Right lobe of liver (tissue), 6 donors: ENCODE results near the gene COL4A1. TPM values are rescaled to one million over a fixed set of nuclear protein-coding genes. Genes with fewer than 3 reads are reported as not detected.
A peak's percentile ranks its signal among the peaks of the same experiment; 100 is the strongest.

Experiments
- ATAC-seq, 4 donors: fragments of 200-7000 bp; cut with Tn5 transposase; one replicate each; pipeline ENCODE4 v1.9.1; 2020; ENCODE audit warnings: mild to moderate bottlenecking in 4 of 4, moderate library complexity in 4 of 4
- DNase-seq, 3 donors: peaks; one replicate each; pipeline ENCODE4 v3.0.0-alpha.2; 2020
- H3K27ac ChIP-seq, 3 donors: fragments of 200-600 bp; one replicate each; pipeline ENCODE4 v1.8.0; 2022
- H3K27me3 ChIP-seq, 2 donors: fragments of 200-600 bp; one replicate each; pipeline ENCODE4 v1.8.0; 2022
- H3K36me3 ChIP-seq, 4 donors: fragments of 200-600 bp; sonication (generic) in 1 of 4; one replicate each; pipeline versions ENCODE4 v1.5.1 to v1.8.0; 2017 to 2022; ENCODE audit warnings: control low read depth in 1 of 4
- H3K4me1 ChIP-seq, 4 donors: fragments of 200-600 bp; sonication (generic) in 1 of 4; one replicate each; pipeline versions ENCODE4 v1.5.1 to v1.8.0; 2017 to 2022; ENCODE audit warnings: control low read depth in 1 of 4
- H3K4me3 ChIP-seq, 3 donors: fragments of 200-600 bp; one replicate each; pipeline ENCODE4 v1.8.0; 2022
- H3K9me3 ChIP-seq, 4 donors: fragments of 200-600 bp; sonication (generic) in 1 of 4; one replicate each; pipeline versions ENCODE4 v1.5.1 to v1.8.0; 2017 to 2022; ENCODE audit warnings: control low read depth in 1 of 4
- POLR2A ChIP-seq: fragments of 450-650 bp; IDR thresholded peaks from one replicate; pipeline ENCODE4 v1.6.1; 2017; ENCODE audit warnings: antibody characterized with exemption, mild to moderate bottlenecking
- WGBS: methylation state at CpG from one replicate; pipeline ENCODE4 v1.1.6; 2018; ENCODE audit warnings: low coverage, low lambda C conversion rate; ENCODE audit not compliant: insufficient coverage; ENCODE audit errors: missing lambda C conversion rate; 5-methylcytosine and 5-hydroxymethylcytosine counted together
- intact Hi-C, 2 donors: fragments of 100-400 bp; cut with DNase I; formaldehyde crosslinking; loops; one replicate each; pipeline versions ENCODE4 v1.11.2 to v1.14.1; 2022
- total RNA-seq, 6 experiments: library from RNA; depleted of rRNA in 2 of 6; stranded (reverse); fragments of >200 nt in 2 of 6; fragmentation: NEBNext Ultra II Directional in 3 of 6; extraction: Animal tissue kit (Norgen Biotek cat#: 25700) in 3 of 6; gene quantifications; one replicate each; pipeline versions ENCODE4 v1.1.0 to v1.2.4, GENCODE V29; 2016 to 2023
- TF ChIP-seq, protein P1 (sequence below), 4 donors: fragments of 200-600 bp in 3 of 4; fragments of 450-650 bp in 1 of 4; IDR thresholded peaks; one replicate each; pipeline versions ENCODE4 v1.5.1 to v1.8.0; 2016 to 2022; ENCODE audit warnings: antibody characterized with exemption in 4 of 4, mild to moderate bottlenecking in 2 of 4
- donor health status: DM: no; HTN: yes; CAD: no.
- donor health status: DM: no; HTN: no; CAD: no.
- donor health status: DM: no; HTN: no; CAD: no.
- donor health status: DM: no; HTN: yes; CAD: no.
- donor health status: DM: no; HTN: yes; CAD: no.

Gene COL4A1
- total RNA-seq, 6 experiments from 2014 or later: 8.0 to 89.8 (median 41.1) TPM

GRCh38 chr13:110297011-110297410, 9.9 kb downstream of the COL4A1 start:
- H3K9me3 ChIP-seq: no peaks in the 10 kb centered on the region
- DNase-seq (no peak), ATAC-seq (no peak)
- intact Hi-C loops: no loop called here
- H3K27ac ChIP-seq: no peak overlapping the region
- no peaks in the 10 kb centered on the region for H3K36me3 ChIP-seq
- 40% methylated on average over 6 of the region's 6 CpGs for WGBS
- H3K4me3 ChIP-seq: no peak overlapping the region
- H3K4me1 ChIP-seq: no peaks in the 10 kb centered on the region
- no peak for TF ChIP-seq POLR2A
- TF ChIP-seq, protein P1, sequence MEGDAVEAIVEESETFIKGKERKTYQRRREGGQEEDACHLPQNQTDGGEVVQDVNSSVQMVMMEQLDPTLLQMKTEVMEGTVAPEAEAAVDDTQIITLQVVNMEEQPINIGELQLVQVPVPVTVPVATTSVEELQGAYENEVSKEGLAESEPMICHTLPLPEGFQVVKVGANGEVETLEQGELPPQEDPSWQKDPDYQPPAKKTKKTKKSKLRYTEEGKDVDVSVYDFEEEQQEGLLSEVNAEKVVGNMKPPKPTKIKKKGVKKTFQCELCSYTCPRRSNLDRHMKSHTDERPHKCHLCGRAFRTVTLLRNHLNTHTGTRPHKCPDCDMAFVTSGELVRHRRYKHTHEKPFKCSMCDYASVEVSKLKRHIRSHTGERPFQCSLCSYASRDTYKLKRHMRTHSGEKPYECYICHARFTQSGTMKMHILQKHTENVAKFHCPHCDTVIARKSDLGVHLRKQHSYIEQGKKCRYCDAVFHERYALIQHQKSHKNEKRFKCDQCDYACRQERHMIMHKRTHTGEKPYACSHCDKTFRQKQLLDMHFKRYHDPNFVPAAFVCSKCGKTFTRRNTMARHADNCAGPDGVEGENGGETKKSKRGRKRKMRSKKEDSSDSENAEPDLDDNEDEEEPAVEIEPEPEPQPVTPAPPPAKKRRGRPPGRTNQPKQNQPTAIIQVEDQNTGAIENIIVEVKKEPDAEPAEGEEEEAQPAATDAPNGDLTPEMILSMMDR (IDR thresholded peaks at IDR 0.05): no peak
- no peaks in the 10 kb centered on the region for H3K27me3 ChIP-seq

- no peaks in the 10 kb centered on the region for H3K4me1 ChIP-seq
- ATAC-seq (no peak), DNase-seq (no peak)
- no peaks in the 10 kb centered on the region for H3K36me3 ChIP-seq
- intact Hi-C loops: no loop called here
- TF ChIP-seq POLR2A: no peak
- TF ChIP-seq, protein P1 (IDR thresholded peaks at IDR 0.05): no peak
- no peaks in the 10 kb centered on the region for H3K9me3 ChIP-seq
- no peak overlapping the region for H3K4me3 ChIP-seq
- H3K27me3 ChIP-seq: no peaks in the 10 kb centered on the region
- H3K27ac ChIP-seq: no peak overlapping the region
Measured at GRCh38 chr13:110294622-110295021, 12.3 kb downstream of the COL4A1 start.

DNA sequence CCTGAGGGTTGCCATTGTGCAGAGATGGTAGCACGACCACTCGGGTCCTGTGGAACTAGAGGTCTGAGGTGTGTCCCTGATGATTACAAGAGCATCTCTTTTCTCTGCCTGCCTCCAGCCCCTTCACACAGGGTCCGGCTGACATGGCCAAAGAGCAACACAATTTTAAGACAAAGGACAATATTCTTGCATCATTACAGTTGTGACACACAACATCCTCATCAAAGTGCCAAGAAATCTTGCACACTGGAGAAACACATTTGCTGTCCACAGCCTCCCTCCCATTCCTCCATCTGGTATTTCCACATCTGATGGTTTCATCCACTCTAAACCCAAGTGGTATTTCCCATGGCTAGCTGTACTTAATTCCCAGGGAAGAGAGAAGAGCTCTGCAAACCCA, 12.8 kb downstream of the COL4A1 start:
- DNase-seq (no peak), ATAC-seq (no peak)
- no peaks in the 10 kb centered on the region for H3K36me3 ChIP-seq
- no peaks in the 10 kb centered on the region for H3K9me3 ChIP-seq
- TF ChIP-seq POLR2A: no peak
- TF ChIP-seq, protein P1 (IDR thresholded peaks at IDR 0.05): no peak
- H3K27ac ChIP-seq: no peak overlapping the region
- intact Hi-C loops: no loop called here
- no peaks in the 10 kb centered on the region for H3K4me1 ChIP-seq
- H3K27me3 ChIP-seq: no peaks in the 10 kb centered on the region
- H3K4me3 ChIP-seq: no peak overlapping the region
- 80% methylated on average over 1 of the region's 3 CpGs for WGBS

- H3K9me3 ChIP-seq: no peaks in the 10 kb centered on the region
- intact Hi-C loops: no loop called here
- ATAC-seq: peak in 1 of 4 donors; percentile 28
- no peaks in the 10 kb centered on the region for H3K4me1 ChIP-seq
- TF ChIP-seq POLR2A: no peak
- TF ChIP-seq, protein P1 (IDR thresholded peaks at IDR 0.05): no peak
- H3K4me3 ChIP-seq: no peak overlapping the region
- H3K27me3 ChIP-seq: no peaks in the 10 kb centered on the region
- WGBS: 20% methylated on average over 3 of the region's 3 CpGs
- no peak overlapping the region for H3K27ac ChIP-seq
- no peaks in the 10 kb centered on the region for H3K36me3 ChIP-seq
- DNase-seq: no peak
Measured at GRCh38 chr13:110293649-110294048, 13.3 kb downstream of the COL4A1 start.

GRCh38 chr13:110293037-110293436, 13.9 kb downstream of the COL4A1 start:
- intact Hi-C loops: no loop called here
- TF ChIP-seq, protein P1 (IDR thresholded peaks at IDR 0.05): no peak
- TF ChIP-seq POLR2A: no peak
- H3K4me1 ChIP-seq: no peaks in the 10 kb centered on the region

More at GRCh38 chr13:110293037-110293436, 13.9 kb downstream of the COL4A1 start:
- no peaks in the 10 kb centered on the region for H3K27me3 ChIP-seq
- H3K4me3 ChIP-seq: no peak overlapping the region
- ATAC-seq (no peak), DNase-seq (no peak)
- H3K27ac ChIP-seq: no peak overlapping the region
- WGBS: 65% methylated on average over 6 of the region's 7 CpGs
- H3K36me3 ChIP-seq: no peaks in the 10 kb centered on the region
- no peaks in the 10 kb centered on the region for H3K9me3 ChIP-seq
